ENCODE measurements around the gene TP53BP1.
A peak's percentile ranks its signal among the peaks of the same experiment; 100 is the strongest.

The TP53BP1 gene

GRCh38 chr15:43517354-43518196 lies 24.6 kb upstream of the TP53BP1 start, which contains the start of gene MAP1A:
MAP1A (plus strand) TSS chr15:43517608; CDS start chr15:43521474, 3,866 bp downstream.
- Histone ChIP-seq H3K36me3 (ENCODE audit: insufficient read depth, low read length) (peaks cover 23% of the 10 kb centered on the region), H3K27me3 (ENCODE audit: control insufficient read depth in 1 of 2, insufficient read depth in 2 of 2, low read length in 2 of 2) (no peaks in the 10 kb centered on the region), H3K9me3 (ENCODE audit: low read length) (no peaks in the 10 kb centered on the region), H3K4me1 (ENCODE audit: insufficient read depth, low read length) (peaks cover 42% of the 10 kb centered on the region), H3K4me3 (ENCODE audit: low read depth in 1 of 2, low read length in 2 of 2) (peak within 1 kb of the TSS; percentile 87 to 94), H3K27ac (ENCODE audit: low read depth, low read length) (peak within 1 kb of the TSS; percentile 95), H3K9ac (ENCODE audit: low read length) (peak within 1 kb of the TSS; percentile 85)

DNA sequence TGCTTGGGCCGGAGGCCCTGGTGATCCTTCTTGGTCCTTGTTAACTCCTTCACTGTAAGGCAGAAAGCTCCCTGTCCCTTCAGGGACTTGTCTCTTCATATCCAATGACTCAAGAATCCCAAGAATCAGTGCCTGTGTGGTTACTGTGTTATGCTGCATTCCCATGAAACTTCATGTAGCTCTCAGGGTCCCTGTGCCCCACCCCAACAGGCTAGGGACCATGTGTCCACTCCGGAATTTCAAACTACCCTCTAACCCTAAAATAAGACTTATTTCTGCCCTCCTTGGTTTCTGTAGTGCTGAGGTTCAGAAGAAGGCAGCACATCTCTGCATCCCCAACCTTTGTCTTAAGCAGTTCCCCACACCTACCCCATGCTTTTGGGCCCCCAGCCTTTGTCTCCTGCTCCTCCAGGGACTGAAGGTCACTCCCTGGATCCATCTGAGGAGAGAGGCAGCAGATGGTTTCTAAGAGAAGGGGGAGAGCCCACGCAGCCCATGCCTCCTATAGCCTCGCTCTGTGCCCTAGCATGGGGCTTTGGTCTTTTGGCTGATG lies 23.9 kb upstream of the TP53BP1 start:
- Histone ChIP-seq H3K36me3 (ENCODE audit: insufficient read depth, low read length) (peaks cover 16% of the 10 kb centered on the region), H3K27ac (ENCODE audit: low read depth, low read length) (peak overlapping the region; percentile 95), H3K4me1 (ENCODE audit: insufficient read depth, low read length) (peaks cover 42% of the 10 kb centered on the region), H3K9ac (ENCODE audit: low read length) (peak overlapping the region; percentile 79), H3K4me3 (ENCODE audit: low read depth in 1 of 2, low read length in 2 of 2) (peak overlapping the region; percentile 41 to 73), H3K27me3 (ENCODE audit: control insufficient read depth in 1 of 2, insufficient read depth in 2 of 2, low read length in 2 of 2) (no peaks in the 10 kb centered on the region), H3K9me3 (ENCODE audit: low read length) (no peaks in the 10 kb centered on the region)

GRCh38 chr15:43516185-43516584 lies 23.2 kb upstream of the TP53BP1 start:
- Histone ChIP-seq H3K9me3 (ENCODE audit: low read length) (no peaks in the 10 kb centered on the region), H3K27me3 (ENCODE audit: control insufficient read depth in 1 of 2, insufficient read depth in 2 of 2, low read length in 2 of 2) (no peaks in the 10 kb centered on the region), H3K4me3 (ENCODE audit: low read depth in 1 of 2, low read length in 2 of 2) (peak overlapping the region; percentile 41 to 73), H3K4me1 (ENCODE audit: insufficient read depth, low read length) (peaks cover 48% of the 10 kb centered on the region), H3K9ac (ENCODE audit: low read length) (no peak overlapping the region), H3K27ac (ENCODE audit: low read depth, low read length) (peak overlapping the region; percentile 95), H3K36me3 (ENCODE audit: insufficient read depth, low read length) (peaks cover 9% of the 10 kb centered on the region)

DNA sequence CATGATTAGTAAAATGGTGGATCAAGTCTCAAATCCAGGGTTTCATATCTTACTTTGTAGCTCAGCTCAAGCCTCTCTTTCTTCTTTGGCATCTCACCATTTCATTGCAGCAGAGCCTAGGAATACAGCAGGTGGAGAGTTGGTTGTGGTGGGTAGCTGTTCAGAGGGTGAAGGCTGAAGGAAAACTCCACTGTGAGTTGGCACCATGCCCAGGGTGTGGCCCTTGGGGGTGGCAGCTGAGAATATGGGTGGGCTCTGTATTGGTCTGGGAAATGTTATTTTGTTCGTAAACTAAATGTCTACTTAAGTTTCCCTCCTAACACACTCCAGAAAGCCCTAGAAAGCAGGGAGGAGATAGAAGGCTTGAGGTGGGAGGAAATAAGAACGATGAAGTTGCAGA lies 22.8 kb upstream of the TP53BP1 start:
- Histone ChIP-seq H3K27ac (ENCODE audit: low read depth, low read length) (peak overlapping the region; percentile 68), H3K9me3 (ENCODE audit: low read length) (no peaks in the 10 kb centered on the region), H3K27me3 (ENCODE audit: control insufficient read depth in 1 of 2, insufficient read depth in 2 of 2, low read length in 2 of 2) (no peaks in the 10 kb centered on the region), H3K36me3 (ENCODE audit: insufficient read depth, low read length) (peaks cover 4% of the 10 kb centered on the region), H3K4me3 (ENCODE audit: low read depth in 1 of 2, low read length in 2 of 2) (peak overlapping the region in 1 of 2 donors; percentile 73), H3K4me1 (ENCODE audit: insufficient read depth, low read length) (peaks cover 50% of the 10 kb centered on the region), H3K9ac (ENCODE audit: low read length) (no peak overlapping the region)

DNA sequence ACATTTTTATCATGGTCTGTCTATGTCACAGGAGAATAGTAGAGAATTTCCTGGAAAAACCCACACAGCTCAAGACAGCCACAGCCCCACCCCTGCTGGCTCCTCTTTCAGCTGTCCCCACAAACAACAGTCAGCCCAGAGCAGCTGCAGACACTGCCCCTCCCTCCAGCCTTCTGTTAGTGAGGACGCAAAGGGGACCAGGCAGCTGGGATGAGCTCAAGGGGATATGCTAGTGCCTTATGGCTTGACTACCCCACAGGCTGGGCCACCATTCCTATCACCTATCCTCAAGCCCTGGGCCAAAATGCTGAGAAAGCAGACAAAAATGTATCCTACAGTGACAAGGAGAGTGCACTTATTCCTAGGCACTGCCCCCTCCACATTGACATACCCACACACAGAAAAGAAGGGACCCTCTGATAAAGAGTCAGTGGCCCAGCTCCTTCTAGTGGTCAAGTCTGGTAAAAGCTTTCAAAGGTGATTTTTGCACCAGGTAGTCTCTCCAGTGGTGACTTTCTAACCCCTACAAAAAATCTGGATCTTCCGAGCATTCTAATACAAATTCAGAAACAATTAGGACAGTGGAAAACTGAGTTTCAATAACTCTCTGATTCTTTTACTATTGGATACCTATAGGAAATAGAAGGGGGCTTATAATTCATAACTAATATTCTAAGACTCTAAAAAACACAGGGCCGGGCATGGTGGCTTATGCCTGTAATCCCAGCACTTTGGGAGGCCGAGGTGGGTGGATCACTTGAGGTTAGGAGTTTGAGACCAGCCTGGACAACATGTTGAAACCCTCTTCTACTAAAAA lies 21.5 kb upstream of the TP53BP1 start:
- no peaks in the 10 kb centered on the region for H3K9me3 ChIP-seq (ENCODE audit: low read length)
- H3K36me3 ChIP-seq (ENCODE audit: insufficient read depth, low read length) = no peaks in the 10 kb centered on the region
- H3K9ac ChIP-seq (ENCODE audit: low read length) = no peak overlapping the region
- H3K4me1 ChIP-seq (ENCODE audit: insufficient read depth, low read length) = peaks cover 54% of the 10 kb centered on the region
- no peak overlapping the region for H3K27ac ChIP-seq (ENCODE audit: low read depth, low read length)
- no peaks in the 10 kb centered on the region for H3K27me3 ChIP-seq (ENCODE audit: control insufficient read depth in 1 of 2, insufficient read depth in 2 of 2, low read length in 2 of 2)
- H3K4me3 ChIP-seq (ENCODE audit: low read depth in 1 of 2, low read length in 2 of 2) = no peak overlapping the region

- no peak overlapping the region for H3K4me3 ChIP-seq (ENCODE audit: low read depth in 1 of 2, low read length in 2 of 2)
- H3K4me1 ChIP-seq (ENCODE audit: insufficient read depth, low read length) = peaks cover 55% of the 10 kb centered on the region
- H3K27ac ChIP-seq (ENCODE audit: low read depth, low read length) = no peak overlapping the region
Measured at GRCh38 chr15:43513550-43513949, 20.6 kb upstream of the TP53BP1 start.

GRCh38 chr15:43511012-43511885 lies 18.3 kb upstream of the TP53BP1 start:
- Histone ChIP-seq H3K4me3 (ENCODE audit: low read depth in 1 of 2, low read length in 2 of 2) (peak overlapping the region; percentile 23 to 90), H3K36me3 (ENCODE audit: insufficient read depth, low read length) (no peaks in the 10 kb centered on the region), H3K4me1 (ENCODE audit: insufficient read depth, low read length) (peaks cover 50% of the 10 kb centered on the region), H3K9me3 (ENCODE audit: low read length) (no peaks in the 10 kb centered on the region), H3K27me3 (ENCODE audit: control insufficient read depth in 1 of 2, insufficient read depth in 2 of 2, low read length in 2 of 2) (no peaks in the 10 kb centered on the region), H3K27ac (ENCODE audit: low read depth, low read length) (no peak overlapping the region), H3K9ac (ENCODE audit: low read length) (no peak overlapping the region)

More at GRCh38 chr15:43513550-43513949, 20.6 kb upstream of the TP53BP1 start:
- Histone ChIP-seq H3K36me3 (ENCODE audit: insufficient read depth, low read length) (no peaks in the 10 kb centered on the region), H3K9ac (ENCODE audit: low read length) (no peak overlapping the region), H3K9me3 (ENCODE audit: low read length) (no peaks in the 10 kb centered on the region), H3K27me3 (ENCODE audit: control insufficient read depth in 1 of 2, insufficient read depth in 2 of 2, low read length in 2 of 2) (no peaks in the 10 kb centered on the region)

DNA sequence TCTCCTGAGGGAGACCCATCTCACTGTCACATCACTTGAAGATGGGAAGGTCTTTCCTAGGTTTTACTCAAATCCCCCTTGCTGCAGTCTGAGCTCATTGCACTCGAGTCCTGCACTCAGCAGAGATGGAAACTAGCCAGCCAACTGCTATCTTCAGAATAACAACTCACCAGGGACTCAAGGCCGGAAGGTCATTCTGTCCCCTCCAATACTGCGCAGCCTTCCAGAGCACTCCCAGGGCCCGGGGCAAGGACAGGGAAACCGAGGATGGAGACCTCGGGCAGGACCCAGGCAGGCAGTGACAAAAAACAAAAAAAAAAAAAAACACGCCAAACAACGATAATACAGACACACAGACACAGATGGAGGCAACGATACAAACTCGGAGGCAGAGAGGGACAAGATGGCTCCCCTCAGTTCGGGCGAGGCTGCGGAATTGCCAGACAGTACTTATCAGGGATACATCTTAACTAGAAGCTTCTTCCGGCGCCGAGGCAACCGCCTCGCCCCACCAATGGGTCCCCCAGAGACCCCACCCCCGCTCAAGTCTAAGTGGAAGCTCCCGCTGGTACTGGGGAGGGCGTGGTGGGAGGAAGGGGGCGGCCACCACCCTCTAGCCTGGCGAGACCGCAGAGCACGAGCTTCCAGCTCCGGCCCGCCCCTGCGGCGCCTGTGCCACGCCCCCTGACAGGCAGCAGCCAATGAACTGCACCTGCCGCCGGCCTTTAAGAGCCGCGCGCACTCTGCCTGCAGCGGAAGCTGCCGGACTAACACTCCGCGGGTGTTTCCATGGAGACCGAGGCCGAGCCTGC lies 17.4 kb upstream of the TP53BP1 start:
- Histone ChIP-seq H3K4me3 (ENCODE audit: low read depth in 1 of 2, low read length in 2 of 2) (peak overlapping the region; percentile 23 to 90), H3K27ac (ENCODE audit: low read depth, low read length) (peak overlapping the region; percentile 94), H3K27me3 (ENCODE audit: control insufficient read depth in 1 of 2, insufficient read depth in 2 of 2, low read length in 2 of 2) (no peaks in the 10 kb centered on the region), H3K9me3 (ENCODE audit: low read length) (no peaks in the 10 kb centered on the region), H3K4me1 (ENCODE audit: insufficient read depth, low read length) (peaks cover 42% of the 10 kb centered on the region), H3K36me3 (ENCODE audit: insufficient read depth, low read length) (no peaks in the 10 kb centered on the region), H3K9ac (ENCODE audit: low read length) (peak overlapping the region; percentile 72)

DNA sequence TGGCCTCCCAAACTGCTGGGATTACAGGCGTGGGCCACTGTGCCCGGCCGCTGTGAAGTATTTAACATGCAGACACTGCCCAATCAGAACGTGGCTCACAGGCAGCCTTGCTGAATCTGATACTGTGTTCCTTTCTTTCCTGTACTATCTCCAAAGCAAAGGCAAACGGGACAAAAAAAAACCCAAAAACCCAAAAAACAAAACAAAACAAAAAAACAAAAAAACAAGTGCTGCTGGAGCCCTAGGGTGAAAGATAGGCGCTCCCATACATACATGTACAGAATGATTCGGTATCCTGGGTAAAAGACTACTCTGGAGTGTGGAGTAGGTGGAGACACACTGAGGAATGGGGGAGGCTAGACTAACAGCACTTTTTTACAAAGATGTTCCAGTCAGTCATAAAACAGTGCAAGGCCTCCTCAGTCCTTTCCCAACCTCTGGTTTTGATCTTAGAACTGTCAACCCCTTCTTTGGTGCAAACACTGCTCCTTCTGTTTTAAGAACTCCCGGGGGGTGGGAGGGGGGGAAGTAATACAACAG lies 16.8 kb upstream of the TP53BP1 start:
- peak overlapping the region in 1 of 2 donors; percentile 90 for H3K4me3 ChIP-seq (ENCODE audit: low read depth in 1 of 2, low read length in 2 of 2)
- H3K27me3 ChIP-seq (ENCODE audit: control insufficient read depth in 1 of 2, insufficient read depth in 2 of 2, low read length in 2 of 2) = no peaks in the 10 kb centered on the region
- H3K27ac ChIP-seq (ENCODE audit: low read depth, low read length) = peak overlapping the region; percentile 94
- peaks cover 38% of the 10 kb centered on the region for H3K4me1 ChIP-seq (ENCODE audit: insufficient read depth, low read length)
- H3K36me3 ChIP-seq (ENCODE audit: insufficient read depth, low read length) = no peaks in the 10 kb centered on the region
- H3K9ac ChIP-seq (ENCODE audit: low read length) = peak overlapping the region; percentile 72
- H3K9me3 ChIP-seq (ENCODE audit: low read length) = no peaks in the 10 kb centered on the region

Data from muscle layer of colon (tissue), 2 donors.